ENCODE data around the gene FCSK. TPM values are rescaled to one million over a fixed set of nuclear protein-coding genes. Genes with fewer than 3 reads are reported as not detected.

FCSK gene
- total and polyA plus RNA-seq, 8 donors: 11.7 to 33.6 (median 15.2) TPM

DNA sequence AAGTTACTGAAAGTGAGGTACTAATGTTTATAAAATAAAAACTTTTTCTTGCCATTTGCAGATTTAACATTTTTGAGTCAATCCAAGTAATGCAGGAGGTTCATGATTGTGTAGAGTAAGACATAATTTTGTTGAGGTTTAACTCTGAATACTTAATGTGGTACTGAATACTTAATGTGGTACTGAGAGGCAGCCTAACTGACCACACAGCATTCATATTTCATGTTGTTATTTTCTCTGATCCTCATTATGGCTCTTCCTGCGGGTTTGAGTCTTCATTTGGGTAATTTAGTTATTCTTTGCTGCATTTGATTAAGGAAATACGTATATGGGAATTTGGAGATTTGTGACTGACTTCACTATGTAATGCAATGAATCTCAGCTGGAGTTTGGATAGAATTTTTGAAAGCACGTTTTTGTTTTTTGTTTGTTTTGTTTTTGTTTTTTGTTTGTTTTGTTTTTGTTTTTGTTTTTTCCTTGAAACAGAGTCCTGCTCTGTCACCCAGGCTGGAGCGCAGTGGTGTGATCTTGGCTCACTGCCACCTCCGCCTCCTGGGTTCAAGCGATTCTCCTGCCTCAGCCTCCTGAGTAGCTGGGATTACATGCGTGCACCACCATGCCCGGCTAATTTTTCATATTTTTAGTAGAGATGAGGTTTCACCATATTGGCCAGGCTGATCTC, 73.1 kb downstream of the FCSK start:
- FAIRE-seq: no peak
- Histone ChIP-seq H3K4me3 (no peak overlapping the region), H3K36me3 (peaks cover 4 to 51% (median 21%) of the 10 kb centered on the region in 3 donors), H3K4me1 (peaks cover 10 to 24% (median 20%) of the 10 kb centered on the region in 3 donors), H3K27me3 (no peaks in the 10 kb centered on the region), H3K27ac (no peak overlapping the region), H3K9me3 (no peaks in the 10 kb centered on the region)
- intact Hi-C loops (cut with DNase I): no loop called here
- no peak for ATAC-seq
- no peak for DNase-seq
- TF ChIP-seq, protein P1, sequence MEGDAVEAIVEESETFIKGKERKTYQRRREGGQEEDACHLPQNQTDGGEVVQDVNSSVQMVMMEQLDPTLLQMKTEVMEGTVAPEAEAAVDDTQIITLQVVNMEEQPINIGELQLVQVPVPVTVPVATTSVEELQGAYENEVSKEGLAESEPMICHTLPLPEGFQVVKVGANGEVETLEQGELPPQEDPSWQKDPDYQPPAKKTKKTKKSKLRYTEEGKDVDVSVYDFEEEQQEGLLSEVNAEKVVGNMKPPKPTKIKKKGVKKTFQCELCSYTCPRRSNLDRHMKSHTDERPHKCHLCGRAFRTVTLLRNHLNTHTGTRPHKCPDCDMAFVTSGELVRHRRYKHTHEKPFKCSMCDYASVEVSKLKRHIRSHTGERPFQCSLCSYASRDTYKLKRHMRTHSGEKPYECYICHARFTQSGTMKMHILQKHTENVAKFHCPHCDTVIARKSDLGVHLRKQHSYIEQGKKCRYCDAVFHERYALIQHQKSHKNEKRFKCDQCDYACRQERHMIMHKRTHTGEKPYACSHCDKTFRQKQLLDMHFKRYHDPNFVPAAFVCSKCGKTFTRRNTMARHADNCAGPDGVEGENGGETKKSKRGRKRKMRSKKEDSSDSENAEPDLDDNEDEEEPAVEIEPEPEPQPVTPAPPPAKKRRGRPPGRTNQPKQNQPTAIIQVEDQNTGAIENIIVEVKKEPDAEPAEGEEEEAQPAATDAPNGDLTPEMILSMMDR (IDR thresholded peaks at IDR 0.05): no peak
- 77 to 82% methylated on average over 8 of the region's 8 CpGs for WGBS, 2 donors

DNA sequence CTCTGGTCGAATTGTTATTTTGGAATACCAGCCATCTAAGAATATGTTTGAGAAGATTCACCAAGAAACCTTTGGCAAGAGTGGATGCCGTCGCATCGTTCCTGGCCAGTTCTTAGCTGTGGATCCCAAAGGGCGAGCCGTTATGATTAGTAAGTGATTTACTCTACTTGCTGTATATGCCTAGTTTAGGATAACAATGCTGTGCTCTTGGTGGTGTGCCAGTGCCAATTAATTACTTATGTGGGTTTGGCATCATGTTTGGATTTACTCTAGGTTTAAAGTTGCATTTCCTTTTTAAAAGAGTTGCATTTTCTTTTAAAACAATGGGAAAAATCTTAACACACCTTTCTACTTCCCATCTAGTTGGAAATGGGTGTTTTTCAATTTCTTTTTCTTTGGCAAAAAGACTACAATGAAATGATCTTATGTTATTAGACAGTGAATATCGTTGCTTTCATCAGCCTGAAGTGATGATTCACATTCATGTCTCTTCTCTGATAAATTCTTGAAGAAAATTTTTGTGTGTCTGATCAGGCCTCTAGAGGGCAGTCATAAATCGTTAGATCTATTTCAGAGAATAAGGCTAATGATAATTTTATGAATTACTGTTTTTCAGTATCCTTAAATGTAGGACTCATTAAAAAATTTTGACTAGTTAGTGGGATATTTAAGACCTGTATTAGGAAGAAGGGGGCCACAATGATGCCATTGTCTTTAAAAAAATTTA, 74.8 kb downstream of the FCSK start:
- TF ChIP-seq, protein P1 (IDR thresholded peaks at IDR 0.05): peak in 2 of 4 donors; percentile 24 to 32
- intact Hi-C loops (cut with DNase I): no loop called here
- no peak overlapping the region for H3K4me3 ChIP-seq
- H3K27ac ChIP-seq: no peak overlapping the region
- H3K9me3 ChIP-seq: no peaks in the 10 kb centered on the region
- peaks cover 7 to 24% (median 17%) of the 10 kb centered on the region in 3 donors for H3K4me1 ChIP-seq
- ATAC-seq (peak in 2 of 4 donors; percentile 22 to 27), DNase-seq (no peak), FAIRE-seq (no peak)
- 66 to 70% methylated on average over 8 of the region's 8 CpGs for WGBS, 2 donors
- H3K36me3 ChIP-seq: peaks cover 4 to 69% (median 29%) of the 10 kb centered on the region in 3 donors
- H3K27me3 ChIP-seq: no peaks in the 10 kb centered on the region

Other genes starting within 250 kb of the FCSK start
- 10 to 100 TPM in 3 of 6 donors, 1 to 10 TPM in 3; 8.5 to 20.2 (median 10.4) TPM for gene EXOSC6, start 202.7 kb upstream of the FCSK start, total RNA-seq
- 10 to 100 TPM in 1 of 2 donors, 1 to 10 TPM in 1; 8.6 to 10.1 TPM for gene EXOSC6, start 202.7 kb upstream of the FCSK start, polyA plus RNA-seq
- 100 to 1,000 TPM in 1 of 6 donors, 10 to 100 TPM in 5; 32.6 to 154 (median 45.0) TPM for gene AARS1, start 165.1 kb upstream of the FCSK start, total RNA-seq
- 10 to 100 TPM; 29.3 to 53.2 TPM for gene AARS1, start 165.1 kb upstream of the FCSK start, polyA plus RNA-seq
- 10 to 100 TPM; 12.5 to 17.0 (median 13.7) TPM for gene DDX19B, start 155.4 kb upstream of the FCSK start, total RNA-seq
- 10 to 100 TPM; 12.9 to 19.6 TPM for gene DDX19B, start 155.4 kb upstream of the FCSK start, polyA plus RNA-seq
- 10 to 100 TPM; 10.4 to 17.0 (median 13.3) TPM for gene DDX19A, start 107.7 kb upstream of the FCSK start, total RNA-seq
- gene DDX19A, start 107.7 kb upstream of the FCSK start, polyA plus RNA-seq: 10 to 100 TPM; 12.0 to 18.7 TPM
- gene ST3GAL2, start 15.5 kb upstream of the FCSK start, total RNA-seq: 10 to 100 TPM in 2 of 6 donors, 1 to 10 TPM in 4; 3.5 to 16.2 (median 4.6) TPM
- 1 to 10 TPM; 4.2 to 5.8 TPM for gene ST3GAL2, start 15.5 kb upstream of the FCSK start, polyA plus RNA-seq
- gene COG4, start 69.0 kb downstream of the FCSK start, total RNA-seq: 10 to 100 TPM; 12.3 to 36.2 (median 16.6) TPM
- 10 to 100 TPM; 46.3 to 56.4 TPM for gene COG4, start 69.0 kb downstream of the FCSK start, polyA plus RNA-seq
- gene SF3B3, start 69.2 kb downstream of the FCSK start, total RNA-seq: 100 to 1,000 TPM in 3 of 6 donors, 10 to 100 TPM in 3; 66.3 to 131 (median 103) TPM
- 10 to 100 TPM; 43.9 to 68.3 TPM for gene SF3B3, start 69.2 kb downstream of the FCSK start, polyA plus RNA-seq
- 1 to 10 TPM in 4 of 6 donors, under 1 TPM in 2; 0.51 to 3.9 (median 1.2) TPM for gene IL34, start 192.0 kb downstream of the FCSK start, total RNA-seq
- gene IL34, start 192.0 kb downstream of the FCSK start, polyA plus RNA-seq: 1 to 10 TPM; 2.6 to 2.7 TPM
- 10 to 100 TPM in 2 of 6 donors, 1 to 10 TPM in 4; 5.0 to 17.3 (median 8.5) TPM for gene MTSS2, start 231.5 kb downstream of the FCSK start, total RNA-seq
- 10 to 100 TPM; 34.3 to 39.1 TPM for gene MTSS2, start 231.5 kb downstream of the FCSK start, polyA plus RNA-seq